Anterior cingulate cortex (tissue), 58 donors: Measurements from ENCODE around the gene AFG3L2.

Source experiments
- DNase-seq, 58 donors: peaks; one replicate each; lab custom pipeline; 2025; lab: John Stamatoyannopoulos, UW

Gene AFG3L2

GRCh38 chr18:12366379-12366778 lies 10.6 kb downstream of the AFG3L2 start:
- DNase-seq = peak in 3 of 58 donors; percentile 5 to 27 (median 24)

- DNase-seq = peak in 1 of 58 donors; percentile 41
Observed at GRCh38 chr18:12362473-12363174, 14.4 kb downstream of the AFG3L2 start.

GRCh38 chr18:12361770-12362378 lies 15.2 kb downstream of the AFG3L2 start:
- DNase-seq = peak in 2 of 58 donors; percentile 16 to 29

GRCh38 chr18:12359515-12359927 lies 17.5 kb downstream of the AFG3L2 start:
- DNase-seq = no peak

GRCh38 chr18:12352188-12352587 lies 24.8 kb downstream of the AFG3L2 start:
- DNase-seq = no peak

- DNase-seq = no peak
Observed at GRCh38 chr18:12347895-12348294, 29.1 kb downstream of the AFG3L2 start.

GRCh38 chr18:12346240-12346565 lies 30.8 kb downstream of the AFG3L2 start:
- no peak for DNase-seq

GRCh38 chr18:12345491-12346239 lies 31.4 kb downstream of the AFG3L2 start:
- DNase-seq = no peak

- DNase-seq = no peak
Observed at GRCh38 chr18:12342661-12343060, 34.4 kb downstream of the AFG3L2 start.

- no peak for DNase-seq
Observed at GRCh38 chr18:12340945-12341660, 35.9 kb downstream of the AFG3L2 start.

- no peak for DNase-seq
Observed at GRCh38 chr18:12338382-12338781, 38.6 kb downstream of the AFG3L2 start.

- DNase-seq = no peak
Observed at GRCh38 chr18:12336887-12337286, 40.1 kb downstream of the AFG3L2 start.

GRCh38 chr18:12336171-12336613 lies 40.8 kb downstream of the AFG3L2 start:
- DNase-seq = no peak

- no peak for DNase-seq
Observed at GRCh38 chr18:12335503-12335902, 41.5 kb downstream of the AFG3L2 start.

- no peak for DNase-seq
Observed at GRCh38 chr18:12334863-12335262, 42.2 kb downstream of the AFG3L2 start.

GRCh38 chr18:12334366-12334808 lies 42.6 kb downstream of the AFG3L2 start:
- no peak for DNase-seq

GRCh38 chr18:12333506-12334290 lies 43.3 kb downstream of the AFG3L2 start:
- DNase-seq = no peak

GRCh38 chr18:12330766-12331165 lies 46.3 kb downstream of the AFG3L2 start:
- DNase-seq = no peak

- no peak for DNase-seq
Observed at GRCh38 chr18:12329125-12329698, 47.8 kb downstream of the AFG3L2 start.
